Tibial nerve (tissue), 4 donors: Measurements from ENCODE around the gene RPS3A. TPM values are rescaled to one million over a fixed set of nuclear protein-coding genes. Genes with fewer than 3 reads are reported as not detected.
"Not testable (repeated sequence)": the region's sequence is repeated elsewhere in the genome, so short reads cannot be mapped to it uniquely, and the experiment has no call there.

Experiments used
- DNase-seq, 2 donors: peaks; one replicate each; pipeline ENCODE4 v3.0.0-alpha.2; 2019; ENCODE audit warnings: low spot score in 2 of 2
- H3K27ac ChIP-seq, 4 donors: fragments of 200-600 bp; sonication (generic) in 3 of 4; one replicate each; pipeline ENCODE4 v1.5.1; 2017 to 2019; ENCODE audit warnings: mild to moderate bottlenecking in 1 of 4
- H3K27me3 ChIP-seq, 2 donors: fragments of 200-600 bp; sonication (generic) in 1 of 2; one replicate each; pipeline versions ENCODE4 v1.5.1 to v1.6.0; 2017 to 2019
- H3K36me3 ChIP-seq, 3 donors: fragments of 200-600 bp; sonication (generic); one replicate each; pipeline ENCODE4 v1.5.1; 2018 to 2019
- H3K4me1 ChIP-seq, 4 donors: fragments of 200-600 bp; sonication (generic) in 3 of 4; one replicate each; pipeline ENCODE4 v1.5.1; 2017 to 2019
- H3K4me3 ChIP-seq, 4 donors: fragments of 200-600 bp; sonication (generic) in 3 of 4; one replicate each; pipeline ENCODE4 v1.5.1; 2017 to 2019; ENCODE audit warnings: mild to moderate bottlenecking in 1 of 4, moderate library complexity in 1 of 4
- H3K9me3 ChIP-seq, 4 donors: fragments of 200-600 bp; sonication (generic) in 3 of 4; one replicate each; pipeline ENCODE4 v1.5.1; 2017 to 2019
- CTCF ChIP-seq, 5 experiments: fragments of 200-600 bp in 3 of 5; fragments of 450-650 bp in 2 of 5; sonication (generic) in 3 of 5; IDR thresholded peaks; one replicate each; pipeline ENCODE4 v1.5.1; 2016 to 2019; ENCODE audit warnings: antibody characterized with exemption in 5 of 5, mild to moderate bottlenecking in 3 of 5, moderate library complexity in 2 of 5
- EP300 ChIP-seq, 2 donors: sonication (generic); formaldehyde crosslinking; IDR thresholded peaks; one replicate each; pipeline ENCODE4 v1.6.1; 2017; ENCODE audit warnings: antibody characterized with exemption in 2 of 2, mild to moderate bottlenecking in 1 of 2
- POLR2A ChIP-seq, 2 donors: fragments of 450-650 bp; IDR thresholded peaks; one replicate each; pipeline ENCODE4 v1.6.1; 2017; ENCODE audit warnings: antibody characterized with exemption in 2 of 2, mild to moderate bottlenecking in 2 of 2, moderate library complexity in 2 of 2
- WGBS, 2 donors: methylation state at CpG; one replicate each; pipeline ENCODE4 v1.1.5; 2018; 5-methylcytosine and 5-hydroxymethylcytosine counted together
- total RNA-seq, 4 donors: library from RNA; depleted of rRNA; stranded (reverse); fragments of >200 nt; gene quantifications; one replicate each; pipeline ENCODE4 v1.1.0, GENCODE V29; 2016

The RPS3A gene
- total RNA-seq = 1,000 to 10,000 TPM; 2,090 to 3,011 (median 2,639) TPM

GRCh38 chr4:151099229-151099975, at the start of gene RPS3A:
RPS3A (plus strand) TSS chr4:151099628; CDS start chr4:151099653, 25 bp downstream.
- H3K36me3 ChIP-seq = peaks cover 0 to 35% (median 14%) of the 10 kb centered on the region in 3 donors
- TF ChIP-seq EP300 (IDR thresholded peaks at IDR 0.05) (peak; percentile 67 to 98), POLR2A (IDR thresholded peaks at IDR 0.05) (peak; percentile 80 to 81), CTCF (IDR thresholded peaks at IDR 0.05) (peak; percentile 66 to 94 (median 75))
- H3K27ac ChIP-seq = peak within 1 kb of the TSS; percentile 83 to 94 (median 91)
- peaks cover 0 to 30% (median 17%) of the 10 kb centered on the region in 4 donors for H3K4me1 ChIP-seq
- 2 to 7% methylated on average over 7 to 69 of the region's 69 CpGs for WGBS, 2 donors
- no peaks in the 10 kb centered on the region for H3K9me3 ChIP-seq
- peak within 1 kb of the TSS; percentile 71 to 87 (median 80) for H3K4me3 ChIP-seq
- DNase-seq = peak; percentile 95 to 96
- H3K27me3 ChIP-seq = no peaks in the 10 kb centered on the region

- Histone ChIP-seq H3K27ac (no peak overlapping the region), H3K9me3 (no peaks in the 10 kb centered on the region), H3K4me3 (no peak overlapping the region), H3K4me1 (no peaks in the 10 kb centered on the region), H3K27me3 (no peaks in the 10 kb centered on the region), H3K36me3 (no peaks in the 10 kb centered on the region)
- TF ChIP-seq CTCF (IDR thresholded peaks at IDR 0.05) = no peak
- no peak for TF ChIP-seq EP300 (IDR thresholded peaks at IDR 0.05)
- no peak for TF ChIP-seq POLR2A (IDR thresholded peaks at IDR 0.05)
- 94% methylated on average over 3 of the region's 3 CpGs for WGBS, 2 donors
- DNase-seq = no peak
Observed at GRCh38 chr4:151052785-151053184, 46.6 kb upstream of the RPS3A start.

GRCh38 chr4:151055539-151055938, 43.9 kb upstream of the RPS3A start:
- TF ChIP-seq CTCF (IDR thresholded peaks at IDR 0.05) (no peak), POLR2A (IDR thresholded peaks at IDR 0.05) (no peak), EP300 (IDR thresholded peaks at IDR 0.05) (no peak)
- Histone ChIP-seq H3K9me3 (no peaks in the 10 kb centered on the region), H3K27ac (no peak overlapping the region), H3K4me3 (no peak overlapping the region), H3K27me3 (no peaks in the 10 kb centered on the region), H3K4me1 (no peaks in the 10 kb centered on the region), H3K36me3 (no peaks in the 10 kb centered on the region)
- 30 to 43% methylated on average over 1 of the region's 1 CpG for WGBS, 2 donors
- no peak for DNase-seq

DNA sequence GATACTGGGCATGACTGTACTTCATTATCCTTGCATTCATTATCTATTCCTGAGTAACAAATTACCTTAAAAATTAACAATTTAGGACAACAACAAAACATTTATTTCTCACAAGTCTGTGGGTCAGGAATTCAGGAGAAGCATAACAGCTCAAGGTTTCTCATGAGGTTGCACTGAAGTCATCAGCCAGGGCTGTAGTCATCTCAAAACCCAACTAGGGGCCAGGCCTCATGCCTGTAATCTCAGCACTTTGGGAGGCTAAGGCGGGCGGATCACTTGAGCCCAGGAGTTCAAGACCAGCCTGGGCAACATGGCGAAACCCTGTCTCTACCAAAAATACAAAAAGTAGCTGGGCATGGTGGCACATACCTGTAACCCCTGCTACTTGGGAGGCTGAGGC, 36.3 kb upstream of the RPS3A start:
- 97 to 100% methylated on average over 3 of the region's 3 CpGs for WGBS, 2 donors
- not testable (repeated sequence) for H3K27me3 ChIP-seq, H3K4me3 ChIP-seq, H3K4me1 ChIP-seq, DNase-seq, H3K36me3 ChIP-seq, H3K9me3 ChIP-seq, H3K27ac ChIP-seq

GRCh38 chr4:151067316-151067970, 32.0 kb upstream of the RPS3A start:
- no peak for DNase-seq
- no peaks in the 10 kb centered on the region for H3K27me3 ChIP-seq
- WGBS, 2 donors = 70 to 71% methylated on average over 5 of the region's 5 CpGs

More at GRCh38 chr4:151067316-151067970, 32.0 kb upstream of the RPS3A start:
- H3K4me1 ChIP-seq = no peaks in the 10 kb centered on the region
- H3K9me3 ChIP-seq = no peaks in the 10 kb centered on the region
- H3K4me3 ChIP-seq = no peak overlapping the region
- H3K27ac ChIP-seq = no peak overlapping the region
- TF ChIP-seq CTCF (IDR thresholded peaks at IDR 0.05) = no peak
- no peak for TF ChIP-seq POLR2A (IDR thresholded peaks at IDR 0.05)
- no peak for TF ChIP-seq EP300 (IDR thresholded peaks at IDR 0.05)
- H3K36me3 ChIP-seq = no peaks in the 10 kb centered on the region
